Naive thymus-derived CD4-positive, alpha-beta T cell (primary cell): ENCODE measurements around the gene CBY1. TPM values are rescaled to one million over a fixed set of nuclear protein-coding genes. Genes with fewer than 3 reads are reported as not detected.

Experiments
- ATAC-seq: fragments of 150-1000 bp; cut with Tn5 transposase; 2 replicates; pipeline ENCODE4 v1.10.0; 2021; ENCODE audit warnings: mild to moderate bottlenecking, moderate library complexity
- CTCF ChIA-PET: fragments of 350-600 bp; sonication (Branson Sonifier 250); formaldehyde crosslinking; loops from one replicate; lab custom pipeline; 2021; ENCODE audit warnings: antibody characterized with exemption; lab: Charles Lee
- POLR2A ChIA-PET: fragments of 350-600 bp; sonication (Branson Sonifier 250); formaldehyde crosslinking; loops from one replicate; lab custom pipeline; 2021; ENCODE audit warnings: antibody characterized with exemption, inconsistent platforms; lab: Charles Lee
- DNase-seq, 9 donors: peaks; one replicate each; pipeline versions ENCODE4 v3.0.0 to v3.0.0-alpha.2; 2020 to 2022; ENCODE audit warnings: mixed read lengths in 1 of 9
- H3K27ac ChIP-seq: one replicate; pipeline ENCODE4 v1.7.0; 2013; ENCODE audit warnings: mild to moderate bottlenecking, low read depth, low read length, moderate library complexity
- H3K27me3 ChIP-seq, 2 donors: one replicate each; pipeline ENCODE4 v1.7.0; 2013; ENCODE audit warnings: low read length in 2 of 2, mild to moderate bottlenecking in 2 of 2, moderate library complexity in 2 of 2; ENCODE audit not compliant: control insufficient read depth in 2 of 2, insufficient read depth in 2 of 2
- H3K36me3 ChIP-seq, 3 experiments: 1 replicate in 2 of 3; 2 replicates in 1 of 3; pipeline ENCODE4 v1.7.0; 2013; ENCODE audit warnings: low read length in 3 of 3, mild to moderate bottlenecking in 3 of 3, moderate library complexity in 1 of 3; ENCODE audit not compliant: insufficient read depth in 3 of 3, control insufficient read depth in 2 of 3
- H3K4me1 ChIP-seq, 2 donors: one replicate each; pipeline ENCODE4 v1.7.0; 2013; ENCODE audit warnings: low read length in 2 of 2, mild to moderate bottlenecking in 2 of 2, moderate library complexity in 1 of 2; ENCODE audit not compliant: control insufficient read depth in 2 of 2, insufficient read depth in 2 of 2
- H3K4me3 ChIP-seq: 2 replicates; pipeline ENCODE4 v1.7.0; 2013; ENCODE audit warnings: mild to moderate bottlenecking, low read length
- H3K9me3 ChIP-seq, 3 experiments: 1 replicate in 2 of 3; 2 replicates in 1 of 3; pipeline ENCODE4 v1.7.0; 2013; ENCODE audit warnings: low read length in 3 of 3; ENCODE audit not compliant: control insufficient read depth in 2 of 3
- H3K27ac Mint-ChIP-seq, 9 donors: one replicate each; pipeline ENCODE4 v1.8.0; 2020 to 2022; ENCODE audit warnings: mixed read lengths in 9 of 9, mild to moderate bottlenecking in 8 of 9, moderate library complexity in 5 of 9, inconsistent platforms in 2 of 9
- H3K27me3 Mint-ChIP-seq, 5 donors: one replicate each; pipeline ENCODE4 v1.8.0; 2021 to 2022; ENCODE audit warnings: mixed read lengths in 5 of 5, mild to moderate bottlenecking in 1 of 5
- H3K36me3 Mint-ChIP-seq, 5 donors: one replicate each; pipeline ENCODE4 v1.8.0; 2020 to 2022; ENCODE audit warnings: mixed read lengths in 5 of 5, mild to moderate bottlenecking in 3 of 5, inconsistent platforms in 1 of 5
- H3K4me1 Mint-ChIP-seq, 7 donors: one replicate each; pipeline ENCODE4 v1.8.0; 2020 to 2022; ENCODE audit warnings: mixed read lengths in 7 of 7, mild to moderate bottlenecking in 3 of 7, inconsistent platforms in 1 of 7
- H3K4me3 Mint-ChIP-seq, 10 donors: one replicate each; pipeline ENCODE4 v1.8.0; 2020 to 2022; ENCODE audit warnings: mild to moderate bottlenecking in 10 of 10, mixed read lengths in 10 of 10, moderate library complexity in 6 of 10, inconsistent platforms in 2 of 10
- H3K9me3 Mint-ChIP-seq, 11 donors: one replicate each; pipeline ENCODE4 v1.8.0; 2020 to 2022; ENCODE audit warnings: mixed read lengths in 11 of 11, mild to moderate bottlenecking in 4 of 11, inconsistent platforms in 1 of 11, moderate library complexity in 1 of 11
- intact Hi-C, 2 donors: fragments of 100-400 bp; cut with micrococcal nuclease; formaldehyde crosslinking; loops; one replicate each; pipeline ENCODE4 v1.15.1; 2023
- polyA plus RNA-seq, 2 donors: library from polyadenylated mRNA; unstranded; fragments of 300-500 nt; fragmentation: Illumina TruSeq; gene quantifications; one replicate each; pipeline ENCODE4 v1.2.3, GENCODE V29; 2021
- total RNA-seq, 6 experiments: library from RNA in 5 of 6; stranded (reverse) in 5 of 6; gene quantifications; 1 replicate in 5 of 6; 2 replicates in 1 of 6; pipeline ENCODE4 v1.2.3 and lab custom pipeline; 2021 to 2026

CBY1 gene
- total RNA-seq = 10 to 100 TPM; 12.2 to 39.9 (median 15.2) TPM
- polyA plus RNA-seq = 10 to 100 TPM in 1 of 2 donors, 1 to 10 TPM in 1; 8.1 to 11.2 TPM
- 11.7 reads per million, percentile 39 among the genes with 10 or more reads in this experiment for total RNA-seq (lab: John Stamatoyannopoulos, UW)

- Mint-ChIP-seq H3K27me3 (no peaks in the 10 kb centered on the region), H3K9me3 (no peaks in the 10 kb centered on the region), H3K4me1 (peaks cover 4 to 23% (median 18%) of the 10 kb centered on the region in 7 donors), H3K36me3 (no peaks in the 10 kb centered on the region), H3K27ac (peak within 1 kb of the TSS; percentile 92 to 99 (median 98)), H3K4me3 (peak within 1 kb of the TSS; percentile 94 to 96 (median 96))
- Histone ChIP-seq H3K27ac (peak within 1 kb of the TSS; percentile 93), H3K27me3 (no peaks in the 10 kb centered on the region), H3K4me3 (peak within 1 kb of the TSS; percentile 98), H3K36me3 (peaks cover 0 to 4% (median 0%) of the 10 kb centered on the region in 3 experiments), H3K4me1 (peaks cover 4 to 9% of the 10 kb centered on the region in 2 donors), H3K9me3 (no peaks in the 10 kb centered on the region)
- ATAC-seq (peak; percentile 92), DNase-seq (peak; percentile 79 to 94 (median 85))
- ChIA-PET POLR2A (interaction anchor here (0.9 to 1.9 kb wide), 6 partner anchors 15 to 154 kb away, joined by 3 to 14 read pairs (median 3); partner anchors contain the start of genes DNAL4, GTPBP1 and TOMM22), CTCF (no interaction called here)
- intact Hi-C loops = loop anchor here (1.0 to 5.0 kb wide), 7 partner anchors 25 to 150 kb away; partner anchors contain the start of genes DMC1 (in 2 of the 2), GTPBP1 (in 2 of the 2), TOMM22 (in 2 of the 2) and DDX17 (in 1 of the 2)
These were observed at the start of gene CBY1, which contains the start of gene FAM227A for GRCh38 chr22:38656256-38657044. TSS of gene CBY1 (plus strand) at chr22:38656638. CDS start at chr22:38668055, 11,417 bp downstream. TSS of gene FAM227A (minus strand) at chr22:38656392. CDS start at chr22:38650168, 6,224 bp downstream.

GRCh38 chr22:38607680-38608079, 48.8 kb upstream of the CBY1 start:
- H3K27me3 Mint-ChIP-seq = peaks cover 0 to 8% (median 0%) of the 10 kb centered on the region in 5 donors
- ATAC-seq (no peak), DNase-seq (no peak)
- no peaks in the 10 kb centered on the region for H3K4me1 Mint-ChIP-seq
- no peak overlapping the region for H3K27ac Mint-ChIP-seq
- H3K4me1 ChIP-seq = no peaks in the 10 kb centered on the region
- H3K27ac ChIP-seq = no peak overlapping the region
- POLR2A ChIA-PET = no interaction called here
- intact Hi-C loops = no loop called here
- no peaks in the 10 kb centered on the region for H3K9me3 Mint-ChIP-seq
- no peaks in the 10 kb centered on the region for H3K36me3 ChIP-seq
- H3K36me3 Mint-ChIP-seq = no peaks in the 10 kb centered on the region
- H3K4me3 ChIP-seq = no peak overlapping the region
- H3K27me3 ChIP-seq = peaks cover 0 to 3% of the 10 kb centered on the region in 2 donors
- CTCF ChIA-PET = no interaction called here
- no peak overlapping the region for H3K4me3 Mint-ChIP-seq
- no peaks in the 10 kb centered on the region for H3K9me3 ChIP-seq

GRCh38 chr22:38608992-38609750, 47.3 kb upstream of the CBY1 start:
- H3K27ac Mint-ChIP-seq = peak overlapping the region in 1 of 9 donors; percentile 51
- Histone ChIP-seq H3K4me1 (no peaks in the 10 kb centered on the region), H3K36me3 (no peaks in the 10 kb centered on the region), H3K27ac (no peak overlapping the region), H3K4me3 (no peak overlapping the region), H3K27me3 (peaks cover 0 to 3% of the 10 kb centered on the region in 2 donors), H3K9me3 (no peaks in the 10 kb centered on the region)
- H3K9me3 Mint-ChIP-seq = no peaks in the 10 kb centered on the region
- no peak for DNase-seq
- ChIA-PET CTCF (no interaction called here), POLR2A (no interaction called here)
- H3K27me3 Mint-ChIP-seq = peaks cover 0 to 8% (median 0%) of the 10 kb centered on the region in 5 donors
- H3K4me1 Mint-ChIP-seq = no peaks in the 10 kb centered on the region
- H3K4me3 Mint-ChIP-seq = no peak overlapping the region
- intact Hi-C loops = no loop called here
- ATAC-seq = no peak
- no peaks in the 10 kb centered on the region for H3K36me3 Mint-ChIP-seq

- H3K4me1 Mint-ChIP-seq = no peaks in the 10 kb centered on the region
- Histone ChIP-seq H3K4me1 (no peaks in the 10 kb centered on the region), H3K36me3 (no peaks in the 10 kb centered on the region), H3K9me3 (no peaks in the 10 kb centered on the region), H3K27ac (no peak overlapping the region), H3K4me3 (no peak overlapping the region), H3K27me3 (peaks cover 0 to 3% of the 10 kb centered on the region in 2 donors)
- no peak for ATAC-seq
- H3K27ac Mint-ChIP-seq = no peak overlapping the region
- no peak overlapping the region for H3K4me3 Mint-ChIP-seq
- H3K36me3 Mint-ChIP-seq = no peaks in the 10 kb centered on the region
- DNase-seq = no peak
- H3K27me3 Mint-ChIP-seq = peaks cover 0 to 11% (median 0%) of the 10 kb centered on the region in 5 donors
- H3K9me3 Mint-ChIP-seq = no peaks in the 10 kb centered on the region
- CTCF ChIA-PET = no interaction called here
- intact Hi-C loops = no loop called here
- POLR2A ChIA-PET = no interaction called here
These were observed 46.2 kb upstream of the CBY1 start for GRCh38 chr22:38610234-38610633.

GRCh38 chr22:38611559-38611958, 44.9 kb upstream of the CBY1 start:
- Histone ChIP-seq H3K27me3 (no peaks in the 10 kb centered on the region), H3K36me3 (no peaks in the 10 kb centered on the region), H3K4me3 (no peak overlapping the region), H3K4me1 (no peaks in the 10 kb centered on the region), H3K27ac (no peak overlapping the region), H3K9me3 (no peaks in the 10 kb centered on the region)
- H3K36me3 Mint-ChIP-seq = no peaks in the 10 kb centered on the region
- no peak overlapping the region for H3K27ac Mint-ChIP-seq
- POLR2A ChIA-PET = interaction anchor here (0.6 kb wide), 1 partner anchor 74 kb away, joined by 3 read pairs; no protein-coding TSS in a partner anchor
- CTCF ChIA-PET = no interaction called here
- no peaks in the 10 kb centered on the region for H3K4me1 Mint-ChIP-seq
- intact Hi-C loops = no loop called here
- no peak for ATAC-seq
- peaks cover 0 to 11% (median 2%) of the 10 kb centered on the region in 5 donors for H3K27me3 Mint-ChIP-seq
- H3K4me3 Mint-ChIP-seq = no peak overlapping the region
- peaks cover 0 to 7% (median 0%) of the 10 kb centered on the region in 11 donors for H3K9me3 Mint-ChIP-seq
- no peak for DNase-seq

- Histone ChIP-seq H3K27ac (no peak overlapping the region), H3K4me1 (no peaks in the 10 kb centered on the region), H3K36me3 (no peaks in the 10 kb centered on the region), H3K4me3 (no peak overlapping the region), H3K9me3 (peaks cover 0 to under 1% (median 0%) of the 10 kb centered on the region in 3 experiments), H3K27me3 (no peaks in the 10 kb centered on the region)
- Mint-ChIP-seq H3K4me1 (peaks cover 0 to 2% (median 0%) of the 10 kb centered on the region in 7 donors), H3K4me3 (no peak overlapping the region), H3K36me3 (no peaks in the 10 kb centered on the region), H3K9me3 (peaks cover 0 to 11% (median 0%) of the 10 kb centered on the region in 11 donors), H3K27ac (no peak overlapping the region), H3K27me3 (peaks cover 0 to 13% (median 5%) of the 10 kb centered on the region in 5 donors)
- ATAC-seq (no peak), DNase-seq (no peak)
- POLR2A ChIA-PET = interaction anchor here (0.6 kb wide), 1 partner anchor 74 kb away, joined by 3 read pairs; no protein-coding TSS in a partner anchor
- intact Hi-C loops = no loop called here
- CTCF ChIA-PET = no interaction called here
These were observed 44.0 kb upstream of the CBY1 start for GRCh38 chr22:38612217-38613006.
